Coronary artery (tissue), 2 donors: Measurements from ENCODE around the gene SLC6A12.
"Not testable (repeated sequence)": the region's sequence is repeated elsewhere in the genome, so short reads cannot be mapped to it uniquely, and the experiment has no call there.

Experiments
- DNase-seq: peaks from one replicate; pipeline ENCODE4 v3.0.0-alpha.2; 2017; ENCODE audit warnings: low spot score
- H3K27ac ChIP-seq, 2 donors: fragments of 200-600 bp; sonication (generic); one replicate each; pipeline ENCODE4 v1.5.1; 2016 to 2019
- H3K4me3 ChIP-seq: fragments of 200-600 bp; sonication (generic); 2 replicates; pipeline ENCODE4 v1.5.1; 2016; ENCODE audit warnings: mild to moderate bottlenecking, moderate library complexity
- TF ChIP-seq, protein P1 (sequence below): fragments of 200-600 bp; sonication (generic); IDR thresholded peaks from one replicate; pipeline ENCODE4 v1.5.1; 2019; ENCODE audit warnings: antibody characterized with exemption

SLC6A12 gene

DNA sequence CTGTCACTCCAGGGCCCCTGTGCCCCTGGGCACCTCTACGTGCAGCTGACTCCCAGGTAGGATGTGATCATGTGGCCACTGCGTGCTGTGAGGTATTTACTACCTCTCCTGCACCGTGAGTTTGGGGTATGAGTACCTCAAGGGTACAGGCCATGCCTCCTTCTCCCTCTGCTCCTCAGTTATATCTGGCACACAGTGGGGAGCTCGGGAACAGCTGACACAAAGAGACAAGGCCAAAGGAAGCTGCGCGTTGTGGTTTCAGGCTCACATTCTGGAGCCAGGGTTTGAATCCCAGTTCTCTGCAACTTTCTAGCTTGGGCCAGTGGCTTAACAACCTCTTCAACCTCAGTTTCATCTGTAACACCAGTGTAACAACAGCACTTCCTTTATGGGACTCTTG is 7.8 kb upstream of the SLC6A12 start:
- DNase-seq = no peak
- Histone ChIP-seq H3K27ac (no peak overlapping the region), H3K4me3 (no peak overlapping the region)
- TF ChIP-seq, protein P1, sequence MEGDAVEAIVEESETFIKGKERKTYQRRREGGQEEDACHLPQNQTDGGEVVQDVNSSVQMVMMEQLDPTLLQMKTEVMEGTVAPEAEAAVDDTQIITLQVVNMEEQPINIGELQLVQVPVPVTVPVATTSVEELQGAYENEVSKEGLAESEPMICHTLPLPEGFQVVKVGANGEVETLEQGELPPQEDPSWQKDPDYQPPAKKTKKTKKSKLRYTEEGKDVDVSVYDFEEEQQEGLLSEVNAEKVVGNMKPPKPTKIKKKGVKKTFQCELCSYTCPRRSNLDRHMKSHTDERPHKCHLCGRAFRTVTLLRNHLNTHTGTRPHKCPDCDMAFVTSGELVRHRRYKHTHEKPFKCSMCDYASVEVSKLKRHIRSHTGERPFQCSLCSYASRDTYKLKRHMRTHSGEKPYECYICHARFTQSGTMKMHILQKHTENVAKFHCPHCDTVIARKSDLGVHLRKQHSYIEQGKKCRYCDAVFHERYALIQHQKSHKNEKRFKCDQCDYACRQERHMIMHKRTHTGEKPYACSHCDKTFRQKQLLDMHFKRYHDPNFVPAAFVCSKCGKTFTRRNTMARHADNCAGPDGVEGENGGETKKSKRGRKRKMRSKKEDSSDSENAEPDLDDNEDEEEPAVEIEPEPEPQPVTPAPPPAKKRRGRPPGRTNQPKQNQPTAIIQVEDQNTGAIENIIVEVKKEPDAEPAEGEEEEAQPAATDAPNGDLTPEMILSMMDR = no peak

DNA sequence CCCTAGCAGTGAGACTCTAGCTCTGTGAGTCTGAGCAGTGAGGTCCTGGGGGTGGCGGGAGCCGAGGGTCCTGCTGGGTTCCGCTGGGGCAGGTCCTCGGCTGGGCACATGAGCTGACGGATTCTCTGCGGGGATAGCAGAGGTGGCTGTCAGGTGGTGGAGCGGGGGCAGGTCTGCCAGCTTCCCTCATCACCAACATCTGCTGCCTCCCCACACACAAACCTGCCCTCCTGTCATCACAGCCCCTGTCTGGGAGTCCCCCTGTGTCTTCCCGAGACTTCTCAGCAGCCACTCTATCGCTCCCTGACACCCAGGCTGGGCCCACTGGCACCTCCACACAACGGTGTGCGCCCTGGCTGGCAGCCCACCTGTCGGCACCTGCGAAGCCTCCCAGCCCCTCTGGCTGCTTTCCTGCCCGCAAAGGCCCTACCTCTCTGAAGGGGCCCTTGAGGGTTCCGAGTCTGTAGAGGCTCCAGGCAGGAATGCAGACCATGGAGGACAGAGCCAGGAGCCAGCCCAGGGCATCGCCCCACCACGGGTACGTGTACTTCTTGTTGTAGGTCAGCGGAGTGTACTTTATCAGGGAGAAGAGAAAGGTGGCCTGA is 7.1 kb upstream of the SLC6A12 start:
- Histone ChIP-seq H3K4me3 (no peak overlapping the region), H3K27ac (no peak overlapping the region)
- DNase-seq = no peak
- TF ChIP-seq, protein P1 = no peak

DNA sequence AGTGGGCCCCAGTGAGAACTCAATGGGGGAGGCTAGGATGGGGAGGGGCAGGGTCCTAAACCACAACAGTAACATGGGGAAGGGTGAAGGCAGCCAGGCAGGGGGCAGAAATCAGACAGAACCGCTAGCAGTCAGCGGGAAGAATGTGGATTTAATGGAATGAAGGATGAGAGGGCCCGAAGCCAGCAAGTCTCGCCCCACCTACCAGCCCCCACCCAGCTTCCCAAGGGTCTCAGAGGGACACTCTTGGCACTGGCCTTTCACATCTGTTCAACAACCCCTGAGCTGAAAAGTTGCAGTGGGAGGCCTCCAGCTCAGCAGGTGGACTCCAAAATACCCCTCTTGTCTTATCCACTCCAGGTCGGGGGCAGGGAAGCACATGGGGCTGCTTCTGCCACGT is 6.5 kb upstream of the SLC6A12 start:
- DNase-seq = no peak
- no peak overlapping the region for H3K4me3 ChIP-seq
- TF ChIP-seq, protein P1 = no peak
- no peak overlapping the region for H3K27ac ChIP-seq

DNA sequence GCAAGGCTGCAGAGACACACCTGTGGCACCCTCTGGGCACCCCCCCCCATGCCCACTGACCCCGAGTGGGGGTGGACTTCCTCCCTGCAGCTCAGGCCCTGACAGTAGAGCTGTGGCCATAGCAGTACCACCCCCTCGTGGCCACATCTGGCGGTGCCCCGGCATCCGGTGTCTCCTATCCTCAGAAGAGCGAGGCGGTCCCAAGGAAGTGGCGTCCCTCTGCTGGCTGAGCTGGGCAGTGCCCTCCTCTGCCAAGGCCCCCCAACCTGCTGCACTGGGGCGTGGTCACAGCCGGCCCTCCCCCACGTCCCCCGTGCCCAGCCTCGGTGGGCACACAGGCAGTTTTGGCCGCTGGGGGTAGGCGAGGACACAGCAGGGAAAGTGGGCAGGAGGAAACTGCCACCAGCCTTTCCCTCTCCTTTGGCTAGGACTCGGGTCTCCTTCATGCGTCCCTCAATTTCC is 6.0 kb upstream of the SLC6A12 start:
- no peak overlapping the region for H3K27ac ChIP-seq
- no peak overlapping the region for H3K4me3 ChIP-seq
- no peak for DNase-seq
- TF ChIP-seq, protein P1 = no peak

DNA sequence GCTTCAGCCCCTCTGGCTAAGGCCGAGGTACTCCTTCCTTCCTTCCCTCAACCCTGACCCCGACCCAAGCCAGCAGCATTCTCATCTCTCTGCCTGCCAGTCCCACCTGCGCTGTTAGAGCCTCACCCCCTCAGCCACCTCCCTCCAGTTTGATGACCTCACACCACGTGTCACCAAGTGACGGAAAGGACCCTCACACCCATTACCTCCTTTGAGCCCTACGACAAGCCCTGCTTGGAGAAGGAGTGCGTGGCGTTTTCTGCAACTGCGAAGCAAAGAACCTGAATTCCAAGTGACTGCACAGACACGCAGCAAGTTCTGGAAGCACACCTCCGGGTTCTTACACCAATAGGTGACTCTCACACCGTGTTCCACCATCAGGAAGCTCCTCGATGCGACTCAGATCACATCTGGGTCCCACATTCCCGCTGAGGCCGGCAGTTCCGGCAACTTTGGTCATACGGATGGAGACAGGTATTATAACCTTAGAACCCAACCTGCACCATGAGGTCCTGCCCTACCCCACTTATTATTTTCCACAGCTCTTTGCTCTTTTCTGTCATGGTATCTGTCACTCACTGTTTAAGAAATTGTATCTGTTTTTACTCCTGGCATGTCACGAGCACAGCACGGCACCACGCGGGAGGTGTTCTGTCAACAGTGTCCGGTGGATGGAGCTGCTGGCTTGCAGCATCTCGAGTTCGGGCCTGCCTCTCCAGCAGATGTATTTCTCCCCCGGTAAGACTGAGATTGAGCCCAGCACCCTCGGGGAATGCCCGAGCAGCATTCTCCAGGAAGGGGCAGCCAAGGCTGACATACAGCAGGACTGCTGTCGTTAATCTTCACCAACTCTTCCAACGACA is 5.0 kb upstream of the SLC6A12 start:
- no peak overlapping the region for H3K27ac ChIP-seq
- TF ChIP-seq, protein P1 = no peak
- DNase-seq = no peak

DNA sequence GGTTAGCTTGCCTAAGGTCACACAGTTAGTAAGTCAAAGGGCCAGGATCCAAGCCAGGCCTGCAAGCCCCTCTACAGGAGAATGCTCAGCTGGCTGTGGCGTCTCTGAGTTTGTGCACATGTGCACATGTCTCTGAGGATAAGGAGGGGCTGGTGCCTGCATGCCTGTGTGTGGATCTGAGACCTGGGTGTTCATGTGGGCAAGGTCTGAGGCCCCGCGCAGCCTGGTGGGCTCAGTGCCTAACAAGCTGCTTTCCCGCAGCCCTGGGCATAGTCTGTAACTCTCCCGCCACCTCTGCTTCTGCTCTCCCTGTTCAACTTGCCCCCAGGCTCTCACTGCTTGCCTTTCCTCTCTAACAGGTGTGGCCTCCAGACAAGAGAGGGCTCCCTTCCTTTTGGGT is 4.3 kb upstream of the SLC6A12 start:
- H3K27ac ChIP-seq = no peak overlapping the region
- no peak for DNase-seq
- TF ChIP-seq, protein P1 = no peak
- H3K4me3 ChIP-seq = no peak overlapping the region

More for the DNA sequence above, 5.0 kb upstream of the SLC6A12 start:
- no peak overlapping the region for H3K4me3 ChIP-seq

DNA sequence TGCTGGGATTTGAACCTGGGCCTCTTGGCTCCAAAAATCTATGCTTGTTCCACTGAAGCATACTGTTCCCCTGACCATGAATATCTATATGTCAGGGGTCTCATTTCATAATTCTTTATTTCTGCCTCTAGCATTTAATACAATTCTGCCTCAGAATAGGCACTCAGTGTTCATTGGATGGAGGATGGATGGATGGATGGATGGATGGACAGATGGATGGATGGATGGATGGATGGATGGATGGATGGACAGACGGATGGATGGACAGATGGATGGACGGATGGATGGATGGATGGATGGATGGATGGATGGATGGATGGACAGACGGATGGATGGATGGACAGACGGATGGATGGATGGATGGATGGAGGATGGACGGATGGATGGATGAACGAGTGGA is 3.1 kb upstream of the SLC6A12 start:
- not testable (repeated sequence) for H3K27ac ChIP-seq, DNase-seq

More for the DNA sequence above, 3.1 kb upstream of the SLC6A12 start:
- H3K4me3 ChIP-seq = not testable (repeated sequence)
